Endometrium (tissue), 2 donors: ENCODE measurements around the gene CNDP1.
"Not testable (repeated sequence)": the region's sequence is repeated elsewhere in the genome, so short reads cannot be mapped to it uniquely, and the experiment has no call there.

Experiments
- FAIRE-seq: peaks from 2 replicates; lab custom pipeline; 2012; peaks lifted over from hg19 to GRCh38; lab: Jason Lieb, UNC
- donor health status: control.
- donor health status: control.

CNDP1 gene, protein sequence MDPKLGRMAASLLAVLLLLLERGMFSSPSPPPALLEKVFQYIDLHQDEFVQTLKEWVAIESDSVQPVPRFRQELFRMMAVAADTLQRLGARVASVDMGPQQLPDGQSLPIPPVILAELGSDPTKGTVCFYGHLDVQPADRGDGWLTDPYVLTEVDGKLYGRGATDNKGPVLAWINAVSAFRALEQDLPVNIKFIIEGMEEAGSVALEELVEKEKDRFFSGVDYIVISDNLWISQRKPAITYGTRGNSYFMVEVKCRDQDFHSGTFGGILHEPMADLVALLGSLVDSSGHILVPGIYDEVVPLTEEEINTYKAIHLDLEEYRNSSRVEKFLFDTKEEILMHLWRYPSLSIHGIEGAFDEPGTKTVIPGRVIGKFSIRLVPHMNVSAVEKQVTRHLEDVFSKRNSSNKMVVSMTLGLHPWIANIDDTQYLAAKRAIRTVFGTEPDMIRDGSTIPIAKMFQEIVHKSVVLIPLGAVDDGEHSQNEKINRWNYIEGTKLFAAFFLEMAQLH

DNA sequence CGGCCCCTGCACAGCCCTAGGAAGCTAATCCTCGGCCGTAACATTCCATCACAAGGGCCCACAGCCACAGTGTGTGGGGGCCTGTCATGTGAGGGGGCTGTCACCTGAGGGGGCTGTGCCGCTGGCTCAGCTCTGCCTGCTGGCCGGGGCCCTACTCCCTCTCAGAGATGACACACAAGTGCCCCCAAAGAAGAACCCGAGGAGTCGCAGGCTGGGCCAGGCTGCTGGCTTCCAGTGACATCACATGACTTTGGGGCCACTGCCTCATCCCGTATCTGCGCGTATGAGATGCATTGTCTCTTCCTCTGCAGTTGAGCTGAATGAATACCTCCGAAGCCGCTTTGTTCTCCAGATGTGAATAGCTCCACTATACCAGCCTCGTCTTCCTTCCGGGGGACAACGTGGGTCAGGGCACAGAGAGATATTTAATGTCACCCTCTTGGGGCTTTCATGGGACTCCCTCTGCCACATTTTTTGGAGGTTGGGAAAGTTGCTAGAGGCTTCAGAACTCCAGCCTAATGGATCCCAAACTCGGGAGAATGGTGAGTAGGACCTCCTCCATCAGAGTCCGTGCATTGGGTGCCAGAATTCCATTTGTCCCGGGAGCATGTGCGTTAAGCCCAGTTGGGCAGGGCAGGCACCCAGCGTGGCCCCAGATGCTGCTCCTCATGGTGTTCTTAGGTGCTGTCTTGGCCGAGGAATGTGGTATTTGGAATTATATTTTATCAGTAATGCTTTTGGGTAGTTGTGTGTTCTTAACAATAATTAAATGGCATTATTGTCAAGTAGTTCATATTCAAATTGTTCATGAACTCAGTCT, at the start of gene CNDP1:
CNDP1 (plus strand) TSS at position 351 of the 820 bp plus-strand sequence; CDS start at position 519, 168 bp downstream.
- FAIRE-seq: no peak

DNA sequence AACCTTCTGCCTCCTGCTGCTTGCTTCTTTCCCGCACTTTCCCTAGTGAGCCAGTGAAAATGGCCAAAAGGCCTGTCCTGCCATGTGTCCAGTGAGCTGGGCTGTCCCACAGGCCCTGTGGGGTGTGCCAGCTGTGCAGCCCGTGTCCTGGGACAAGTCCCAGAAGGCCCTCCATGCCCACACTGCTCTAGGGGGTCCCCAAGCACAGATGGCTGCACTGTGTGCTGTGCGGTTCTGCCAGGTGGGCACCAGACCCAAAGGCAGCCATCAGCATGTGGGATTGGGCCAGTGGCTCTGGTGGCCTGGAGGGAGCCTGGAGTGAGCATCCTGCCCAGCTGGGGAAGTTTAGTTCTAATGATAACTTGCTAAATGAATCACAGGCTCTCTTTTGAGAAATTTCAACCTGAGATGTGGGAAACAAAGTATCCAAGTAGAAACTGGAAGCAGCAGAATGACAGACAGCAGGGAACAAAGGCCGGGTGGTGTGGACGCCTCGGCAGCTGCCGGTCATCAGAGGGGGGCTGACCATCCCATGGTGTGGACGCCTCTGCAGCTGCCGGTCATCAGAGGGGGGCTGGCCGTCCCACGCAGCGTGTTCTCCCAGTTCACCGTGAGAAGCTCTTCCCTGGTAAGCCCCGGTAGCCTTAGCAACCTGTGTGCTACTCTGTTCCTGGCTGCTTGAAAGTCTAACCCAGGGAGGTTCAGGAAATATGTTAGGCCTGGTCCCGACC, 48.0 kb upstream of the CNDP1 start:
- no peak for FAIRE-seq

DNA sequence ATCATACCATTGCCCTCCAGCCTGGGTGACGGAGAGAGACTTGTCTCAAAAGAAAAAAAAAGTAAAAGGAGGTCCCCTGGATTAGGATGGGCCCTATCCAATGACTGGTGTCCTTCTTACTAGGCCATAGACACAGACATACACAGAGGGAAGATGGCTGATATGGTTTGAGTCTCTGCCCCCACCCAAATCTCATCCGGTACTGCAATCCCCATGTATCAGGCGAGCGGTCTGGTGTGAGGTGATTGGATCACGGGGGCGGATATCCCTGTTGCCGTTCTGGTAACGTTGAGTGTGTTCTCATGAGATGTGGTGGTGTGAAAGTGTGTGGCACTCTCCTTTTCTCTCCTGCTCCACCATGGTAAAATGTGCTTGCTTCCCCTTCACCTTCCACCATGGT, 45.9 kb upstream of the CNDP1 start:
- no peak for FAIRE-seq

DNA sequence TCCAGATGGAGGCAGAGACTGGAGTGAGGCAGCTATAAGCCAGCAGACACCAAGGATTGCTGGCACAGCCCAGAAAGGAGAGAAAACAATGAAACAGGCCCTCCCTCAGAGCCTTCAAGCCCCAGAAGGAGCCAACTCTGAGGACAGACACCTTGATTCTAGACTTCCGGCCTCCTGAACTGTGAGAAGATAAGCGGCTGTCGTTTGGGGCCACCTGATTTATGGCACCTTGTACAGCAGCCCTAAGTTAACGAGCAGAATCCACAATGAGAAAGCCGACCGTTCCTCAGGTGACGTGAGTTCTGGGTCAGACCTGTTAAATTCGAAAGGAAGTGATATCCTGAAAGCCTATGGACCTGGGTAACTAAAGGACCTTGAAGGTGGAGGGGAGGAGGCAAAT, 45.4 kb upstream of the CNDP1 start:
- no peak for FAIRE-seq

DNA sequence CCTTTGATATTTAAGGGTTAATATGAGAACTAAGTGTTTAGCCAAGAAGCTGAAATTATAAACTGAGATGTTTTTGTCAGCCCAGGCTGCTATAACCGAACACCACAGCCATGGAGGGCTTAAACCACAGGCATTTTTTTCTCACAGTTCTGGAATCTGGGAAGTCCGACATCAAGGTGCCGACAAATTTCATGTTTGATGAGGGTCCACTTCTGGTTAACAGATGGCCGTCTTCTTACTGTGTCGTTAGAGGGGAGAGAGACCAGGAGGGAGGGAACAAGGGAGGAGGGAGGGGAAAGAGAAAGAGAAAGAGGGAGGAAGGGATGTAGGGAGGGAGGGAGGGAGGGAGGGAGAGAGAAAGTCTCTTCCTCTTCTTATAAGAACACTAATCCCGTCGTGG, 44.6 kb upstream of the CNDP1 start:
- peak; percentile 69 for FAIRE-seq

DNA sequence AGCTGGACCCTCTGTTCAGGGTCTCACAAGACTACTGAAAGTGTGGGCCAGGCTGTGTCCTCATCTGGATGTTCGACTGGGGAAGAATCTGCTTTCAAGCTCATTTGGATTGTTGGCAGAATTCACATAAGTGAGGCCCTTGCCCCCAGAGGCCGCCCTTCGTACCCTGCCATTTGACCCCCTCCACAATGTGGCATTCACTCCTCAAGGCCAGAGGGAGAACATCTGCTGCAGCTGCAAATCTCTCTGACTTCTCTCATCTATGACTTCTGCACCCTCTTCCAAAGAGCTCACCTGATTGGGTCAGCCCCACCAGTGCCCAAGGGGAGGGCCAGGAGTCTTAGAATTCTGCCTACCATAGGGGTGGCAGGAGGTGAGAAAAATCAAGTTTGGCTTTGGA, 42.0 kb upstream of the CNDP1 start:
- no peak for FAIRE-seq

DNA sequence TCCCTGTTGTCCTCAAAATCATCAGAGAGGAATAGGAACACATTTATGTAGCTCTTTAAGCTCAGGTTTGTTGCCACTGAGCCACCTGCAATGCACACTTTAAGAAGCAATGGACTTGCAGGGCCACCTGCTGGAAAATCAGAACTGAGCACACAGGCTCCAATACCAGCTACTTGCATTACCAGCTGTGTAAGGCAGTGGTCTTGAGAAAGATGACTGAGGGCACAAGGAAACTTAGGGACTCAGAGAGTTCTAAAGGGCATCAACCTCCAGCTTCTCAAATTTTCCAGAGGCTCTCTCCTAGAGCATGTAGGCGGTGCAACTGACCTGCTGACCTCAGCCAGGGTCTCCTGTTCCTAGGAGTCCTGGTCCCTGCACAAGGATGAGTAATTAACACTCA, 40.6 kb upstream of the CNDP1 start:
- no peak for FAIRE-seq

DNA sequence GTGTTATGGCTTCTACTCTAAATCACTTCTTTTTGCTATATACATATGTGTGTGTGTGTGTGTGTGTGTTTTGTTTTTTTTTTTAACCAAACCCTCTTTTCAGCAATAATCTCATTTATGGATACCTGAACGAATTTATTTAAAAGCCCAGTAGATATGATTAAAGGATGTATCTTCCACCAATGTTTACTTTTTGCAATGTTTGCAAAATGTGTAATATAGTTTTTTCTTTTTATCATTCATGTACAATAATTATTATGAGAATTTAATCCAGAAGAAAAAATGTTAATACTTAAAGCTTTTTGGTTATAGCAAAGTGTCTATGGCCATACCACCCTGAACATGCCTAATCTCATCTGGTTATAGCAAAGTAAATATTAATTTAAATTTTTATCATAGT, 39.8 kb upstream of the CNDP1 start:
- FAIRE-seq: peak; percentile 12

DNA sequence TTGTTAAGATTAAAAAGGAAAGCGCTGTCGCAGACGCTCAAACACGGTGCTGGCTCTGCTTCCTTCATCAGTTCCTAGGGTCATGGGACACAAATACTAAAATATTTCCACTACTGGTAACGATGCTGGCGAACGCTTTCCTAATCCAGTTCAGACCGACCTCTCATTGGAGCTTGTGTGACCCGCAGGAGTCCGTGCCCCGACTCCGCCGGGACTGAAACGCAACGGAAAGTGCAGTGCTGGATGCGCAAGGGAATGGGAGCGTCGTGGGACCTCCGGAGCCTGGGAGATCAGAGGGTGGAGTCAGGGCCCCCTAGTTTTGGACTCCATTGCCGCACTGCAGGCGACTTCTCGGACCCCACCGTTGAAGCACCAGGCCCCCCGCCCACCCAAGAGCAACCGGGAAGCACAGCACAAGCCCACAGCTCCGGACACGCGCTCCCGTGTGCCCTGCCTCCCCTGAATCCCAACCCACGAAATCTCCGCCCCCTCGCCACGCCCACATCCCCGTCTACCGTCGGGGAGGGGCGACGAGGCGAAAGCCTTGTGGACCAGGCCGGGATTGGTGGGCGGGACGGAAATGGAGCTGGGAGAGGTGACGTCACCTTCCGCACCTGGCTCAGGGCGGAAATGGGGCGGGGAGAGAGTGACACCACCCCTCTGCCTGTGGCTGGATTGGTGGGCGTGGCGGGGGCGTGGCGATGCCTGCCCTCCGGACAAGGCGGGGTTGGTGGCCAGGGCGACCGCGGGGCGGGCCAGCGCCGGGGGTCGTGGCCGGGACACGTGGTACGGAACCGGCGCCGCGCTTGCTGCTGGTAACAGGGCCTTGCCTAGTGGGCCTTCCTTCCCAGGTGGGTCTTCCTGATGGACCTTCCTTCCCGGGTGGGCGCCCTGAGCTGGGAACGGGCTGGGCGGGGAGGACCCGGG, 38.5 kb upstream of the CNDP1 start, which contains the start of gene CNDP2:
CNDP2 (plus strand) TSS at position 783 of the 927 bp plus-strand sequence. CDS start 3,611 bp downstream, outside the sequence.
- FAIRE-seq: peak; percentile 98

DNA sequence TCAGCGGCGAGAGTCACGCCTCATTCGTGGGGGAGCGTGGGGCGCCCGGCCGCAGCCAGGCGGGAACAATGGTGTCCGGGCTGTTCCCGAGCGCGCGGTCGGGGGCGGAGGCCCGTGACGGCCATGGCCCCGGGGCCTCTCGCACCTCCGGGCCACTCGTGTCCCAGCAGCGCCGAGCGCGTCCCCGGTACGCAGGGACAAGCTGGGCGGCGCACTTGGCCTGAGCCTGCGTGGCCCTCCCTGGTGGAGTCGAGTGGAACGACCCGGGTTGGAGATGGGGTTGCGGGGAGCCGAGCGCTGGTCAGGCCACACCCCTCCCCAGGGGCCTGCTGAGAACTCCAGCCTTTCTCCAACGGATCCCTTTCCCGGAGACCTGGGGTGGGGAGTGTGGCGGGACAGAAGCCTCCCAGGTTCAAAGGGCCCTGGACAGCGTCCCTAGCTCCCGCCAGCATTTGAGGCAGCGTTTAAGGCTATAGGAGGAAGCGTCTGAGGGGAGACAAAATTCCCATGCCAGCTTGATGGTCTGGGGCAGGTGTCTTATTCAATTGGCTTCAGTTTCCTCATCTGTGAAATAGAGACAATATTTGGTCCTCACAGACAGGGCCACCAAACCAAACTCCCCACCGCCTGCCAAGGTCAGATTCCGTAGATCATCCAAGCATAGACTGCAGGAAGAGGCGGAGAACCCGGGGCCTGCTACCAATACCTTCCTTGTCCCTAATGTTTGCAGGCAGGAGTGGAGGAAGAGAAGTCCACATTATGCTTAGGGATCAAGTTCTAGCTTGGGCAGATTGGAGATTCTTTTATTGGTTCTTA, 37.6 kb upstream of the CNDP1 start:
- no peak for FAIRE-seq

DNA sequence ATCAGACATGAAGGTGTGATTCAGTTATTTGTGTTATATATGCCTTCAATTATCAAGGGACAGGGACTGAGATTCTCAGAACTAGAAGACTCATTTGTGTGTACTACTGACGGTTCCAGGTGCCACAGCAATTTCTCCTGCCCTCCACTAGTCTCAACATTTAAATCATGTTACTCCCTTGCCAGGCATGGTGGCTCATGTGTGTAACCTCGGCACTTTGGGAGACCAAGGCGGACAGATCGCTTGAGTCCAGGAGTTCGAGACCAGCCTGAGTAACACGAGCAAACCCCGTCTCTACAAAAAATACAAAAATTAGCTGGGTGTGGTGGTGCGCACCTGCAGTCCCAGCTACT, 37.0 kb upstream of the CNDP1 start:
- FAIRE-seq: no peak

DNA sequence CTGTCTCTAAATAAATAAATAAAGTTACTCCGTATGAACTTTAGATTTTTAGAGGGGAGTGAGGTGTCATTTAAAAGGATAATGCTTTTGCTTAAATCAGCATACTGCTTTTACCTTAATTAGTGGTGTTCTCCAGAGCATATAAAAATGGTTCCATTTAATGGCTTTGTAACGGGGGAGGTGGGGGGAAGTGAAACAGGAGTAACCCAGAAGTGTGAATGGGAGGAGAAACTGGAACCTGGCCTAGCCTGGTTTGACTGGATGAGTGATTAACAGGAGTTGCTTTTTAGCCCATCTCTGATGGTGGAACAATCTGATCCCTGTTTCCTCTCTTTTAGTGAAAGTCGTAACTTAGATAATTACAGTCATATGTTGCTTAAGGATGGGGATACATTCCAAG, 36.5 kb upstream of the CNDP1 start:
- no peak for FAIRE-seq

DNA sequence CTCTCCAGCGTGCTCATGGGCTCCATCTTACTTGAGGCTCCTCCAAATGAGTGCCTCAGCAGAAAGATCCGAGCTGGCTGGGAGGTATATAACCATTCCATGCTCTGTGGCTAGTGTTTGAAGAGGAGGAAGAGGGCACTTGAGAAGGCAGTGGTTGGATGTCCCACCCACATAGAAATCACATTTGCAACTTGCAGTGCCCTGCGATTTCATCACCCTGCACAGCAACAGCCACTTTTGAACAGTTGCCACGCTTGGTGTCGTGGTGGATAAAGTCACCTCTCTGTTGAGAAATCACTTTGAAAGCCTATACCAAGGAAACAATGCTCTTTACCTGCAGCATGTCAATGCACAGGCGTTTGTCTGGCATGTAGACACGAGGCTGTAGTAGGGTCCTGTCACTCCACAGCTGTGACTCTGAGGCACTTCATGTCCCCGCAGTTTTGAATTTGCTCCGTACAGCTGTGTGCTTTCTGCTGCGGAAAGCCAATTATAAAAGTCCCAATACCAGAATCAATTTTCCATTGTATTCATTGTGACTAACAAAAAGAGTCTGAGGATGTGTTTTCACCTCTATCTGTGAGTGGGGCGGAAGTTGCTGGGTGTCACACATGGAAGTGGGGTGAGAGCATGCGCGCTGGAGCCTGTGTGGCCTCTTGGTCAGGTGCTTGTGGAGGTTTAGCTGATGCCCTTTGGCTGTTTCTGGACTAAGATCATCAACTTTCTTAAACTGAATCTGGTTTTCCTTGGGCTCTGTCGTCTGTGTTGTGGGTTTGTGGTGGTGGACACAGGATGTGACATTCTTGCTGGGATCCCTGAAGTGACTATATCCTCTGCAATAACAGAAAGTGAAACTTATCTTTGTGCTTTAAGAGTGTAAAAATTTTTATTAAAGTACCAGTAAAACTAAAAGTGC, 35.3 kb upstream of the CNDP1 start:
- FAIRE-seq: no peak

DNA sequence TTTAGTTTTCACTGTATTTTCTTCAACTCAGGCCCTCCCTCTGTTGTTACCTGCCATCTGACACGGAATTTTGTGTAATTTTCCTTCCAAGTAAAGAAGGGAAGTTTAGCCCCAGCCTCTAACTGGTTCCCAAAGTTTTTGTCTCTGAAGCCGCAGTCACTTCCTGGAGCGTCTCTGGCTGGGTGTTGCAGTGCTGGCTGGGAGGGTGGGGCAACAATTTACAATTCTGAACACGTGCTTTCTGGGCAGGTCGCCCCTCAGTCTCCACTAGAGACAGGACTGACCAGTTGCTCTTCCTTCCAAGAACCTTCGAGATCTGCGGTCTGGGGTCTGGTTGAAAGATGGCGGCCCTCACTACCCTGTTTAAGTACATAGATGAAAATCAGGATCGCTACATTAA, 34.7 kb upstream of the CNDP1 start:
- peak; percentile 41 for FAIRE-seq

DNA sequence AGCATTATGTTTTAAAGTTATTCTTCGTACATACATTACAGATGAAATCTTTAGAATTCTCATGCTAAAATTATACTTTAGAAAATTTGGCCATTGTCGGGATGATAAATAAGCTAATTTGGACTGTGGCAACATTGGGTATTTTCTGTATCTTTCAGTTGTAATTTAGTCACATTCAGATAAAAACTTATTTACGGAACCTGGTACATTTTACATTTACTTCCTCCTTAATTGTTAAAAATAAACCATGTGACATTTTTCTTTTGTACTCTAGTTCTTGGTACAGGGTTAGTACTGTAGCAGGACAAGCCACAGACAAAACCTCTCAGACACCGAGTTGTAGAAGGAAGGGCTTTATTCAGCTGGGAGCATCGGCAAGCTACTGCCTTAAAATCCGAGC, 33.9 kb upstream of the CNDP1 start:
- FAIRE-seq: no peak

DNA sequence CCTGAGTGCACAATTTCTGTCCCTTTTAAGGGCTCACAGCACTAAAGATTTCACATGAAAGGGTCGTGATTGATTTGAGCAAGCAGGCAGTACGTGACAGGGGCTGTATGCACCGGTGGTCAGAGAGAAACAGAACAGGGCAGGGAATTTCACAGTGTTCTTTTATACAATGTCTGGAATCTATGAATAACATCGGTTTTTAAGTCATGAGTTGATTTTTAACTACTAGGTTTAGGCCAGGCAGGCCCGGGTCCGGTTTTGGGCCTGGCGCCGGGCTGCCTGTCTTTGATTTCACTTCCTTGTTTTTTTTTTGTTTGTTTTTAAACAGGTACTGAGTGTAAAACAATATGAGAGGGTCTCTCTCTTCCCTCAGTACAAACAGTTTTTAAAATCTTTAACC, 33.5 kb upstream of the CNDP1 start:
- not testable (repeated sequence) for FAIRE-seq

DNA sequence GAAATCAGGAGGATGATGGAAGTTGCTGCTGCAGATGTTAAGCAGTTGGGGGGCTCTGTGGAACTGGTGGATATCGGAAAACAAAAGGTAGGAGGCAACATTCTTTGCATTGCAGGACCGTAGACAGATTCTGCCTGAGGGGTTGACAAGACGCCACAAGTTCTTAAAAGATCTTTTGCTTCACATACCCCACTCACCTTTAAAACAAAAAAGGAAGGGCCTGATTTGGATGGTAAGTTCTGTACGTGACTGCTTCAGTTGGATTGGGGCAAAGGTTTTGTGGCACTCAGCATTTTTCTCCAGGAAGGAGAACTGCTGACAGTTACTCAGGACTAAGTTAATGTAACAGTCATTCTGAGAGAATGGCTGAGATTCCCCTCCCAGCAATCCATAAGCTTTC, 32.9 kb upstream of the CNDP1 start:
- no peak for FAIRE-seq

DNA sequence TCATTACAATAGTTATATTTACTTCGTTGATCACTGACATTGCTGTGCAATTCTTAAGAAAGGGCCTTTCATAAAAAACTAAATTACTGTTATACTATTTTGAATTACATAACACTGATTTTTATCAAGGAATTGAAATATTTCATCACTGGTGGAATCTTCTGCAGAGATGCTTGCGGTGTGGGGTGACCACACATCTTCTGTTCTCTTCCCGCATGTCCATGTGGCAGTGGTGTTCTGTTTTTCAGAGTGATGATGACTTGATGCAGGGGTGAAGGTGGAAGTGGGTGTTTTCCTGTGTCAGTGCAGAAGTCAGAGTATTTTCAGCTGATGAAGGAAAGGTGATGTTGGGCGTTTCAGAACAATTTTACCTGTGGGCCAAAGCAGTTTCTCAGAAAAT, 31.2 kb upstream of the CNDP1 start:
- FAIRE-seq: no peak

DNA sequence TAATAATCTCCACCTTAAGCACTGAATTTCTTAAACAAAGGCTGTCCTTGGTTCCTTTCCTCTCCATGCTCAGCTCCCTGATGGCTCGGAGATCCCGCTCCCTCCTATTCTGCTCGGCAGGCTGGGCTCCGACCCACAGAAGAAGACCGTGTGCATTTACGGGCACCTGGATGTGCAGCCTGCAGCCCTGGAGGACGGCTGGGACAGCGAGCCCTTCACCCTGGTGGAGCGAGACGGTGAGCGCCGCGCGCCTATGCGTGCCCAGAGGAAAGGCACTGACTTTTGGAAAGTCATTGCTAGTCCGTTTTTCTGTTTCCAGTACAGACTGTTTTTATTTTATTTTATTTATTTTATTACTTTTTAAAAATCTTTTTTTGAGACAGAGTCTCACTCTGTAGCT, 28.5 kb upstream of the CNDP1 start:
- FAIRE-seq: no peak
